Gastrocnemius medialis (tissue), 4 donors: ENCODE data around the gene CADM2. TPM values are rescaled to one million over a fixed set of nuclear protein-coding genes. Genes with fewer than 3 reads are reported as not detected.
"Not testable (repeated sequence)": the region's sequence is repeated elsewhere in the genome, so short reads cannot be mapped to it uniquely, and the experiment has no call there.

Experiments used
- ATAC-seq, 2 donors: fragments of 150-250 bp; one replicate each; pipeline ENCODE4 v1.9.1; 2016
- DNase-seq, 2 donors: peaks; one replicate each; pipeline ENCODE4 v3.0.0-alpha.2; 2019
- H3K27ac ChIP-seq, 4 donors: fragments of 200-600 bp; sonication (generic); 1 replicate in 1 of 4; 2 replicates in 3 of 4; pipeline ENCODE4 v1.5.1; 2016 to 2018; ENCODE audit warnings: mild to moderate bottlenecking in 2 of 4, moderate library complexity in 1 of 4
- H3K27me3 ChIP-seq, 3 donors: fragments of 200-600 bp; sonication (generic) in 2 of 3; 1 replicate in 1 of 3; 2 replicates in 2 of 3; pipeline versions ENCODE4 v1.5.1 to v1.6.0; 2016 to 2019; ENCODE audit warnings: mild to moderate bottlenecking in 1 of 3, moderate library complexity in 1 of 3
- H3K36me3 ChIP-seq, 2 donors: fragments of 200-600 bp; sonication (generic) in 1 of 2; one replicate each; pipeline ENCODE4 v1.5.1; 2017 to 2018
- H3K4me1 ChIP-seq, 2 donors: fragments of 200-600 bp; sonication (generic) in 1 of 2; one replicate each; pipeline ENCODE4 v1.5.1; 2016 to 2017; ENCODE audit warnings: mild to moderate bottlenecking in 2 of 2
- H3K4me3 ChIP-seq, 4 donors: fragments of 200-600 bp; sonication (generic) in 3 of 4; 1 replicate in 1 of 4; 2 replicates in 3 of 4; pipeline ENCODE4 v1.5.1; 2016 to 2019; ENCODE audit warnings: mild to moderate bottlenecking in 2 of 4
- H3K9me3 ChIP-seq, 3 donors: fragments of 200-600 bp; sonication (generic) in 2 of 3; 1 replicate in 1 of 3; 2 replicates in 2 of 3; pipeline ENCODE4 v1.5.1; 2016 to 2019
- CTCF ChIP-seq, 5 experiments: fragments of 450-650 bp in 3 of 5; fragments of 200-600 bp in 2 of 5; sonication (generic) in 2 of 5; IDR thresholded peaks in 4 of 5; conservative IDR thresholded peaks in 1 of 5; 1 replicate in 4 of 5; 2 replicates in 1 of 5; pipeline ENCODE4 v1.5.1; 2016 to 2019; ENCODE audit warnings: antibody characterized with exemption in 5 of 5, mild to moderate bottlenecking in 3 of 5, moderate library complexity in 3 of 5
- POLR2A ChIP-seq, 2 donors: fragments of 450-650 bp; IDR thresholded peaks; one replicate each; pipeline ENCODE4 v1.6.1; 2017; ENCODE audit warnings: antibody characterized with exemption in 2 of 2, mild to moderate bottlenecking in 2 of 2, moderate library complexity in 2 of 2
- in situ Hi-C, 4 donors: fragments of 200-750 bp; cut with MboI; loops; one replicate each; pipeline versions ENCODE4 v1.15.0 to v1.8.0; 2017; ENCODE audit warnings: low sequenced_read_pairs in 4 of 4
- intact Hi-C: fragments of 100-400 bp; cut with DNase I; formaldehyde crosslinking; loops from one replicate; pipeline ENCODE4 v1.15.1; 2023; ENCODE audit warnings: low total_unique reads
- total RNA-seq, 4 donors: library from RNA; depleted of rRNA; stranded (reverse); fragments of >200 nt; gene quantifications; one replicate each; pipeline versions ENCODE4 v1.1.0 to v1.2.3, GENCODE V29; 2016

Gene CADM2
- total RNA-seq, 4 donors from 2014 or later: 2.7 to 9.0 (median 6.0) TPM

GRCh38 chr3:85678713-85679112 lies 719.9 kb downstream of the CADM2 start:
- in situ Hi-C loops (no loop called here), intact Hi-C loops (no loop called here)

GRCh38 chr3:85681906-85682305 lies 723.1 kb downstream of the CADM2 start:
- Histone ChIP-seq H3K4me1 (peaks cover 5 to 8% of the 10 kb centered on the region in 2 donors), H3K36me3 (no peaks in the 10 kb centered on the region), H3K27me3 (no peaks in the 10 kb centered on the region), H3K27ac (no peak overlapping the region), H3K4me3 (no peak overlapping the region), H3K9me3 (no peaks in the 10 kb centered on the region)
- TF ChIP-seq CTCF (IDR thresholded peaks at IDR 0.05 in 4 of 5, conservative IDR thresholded peaks at IDR 0.05 in 1 of 5): no peak
- ATAC-seq (no peak), DNase-seq (no peak)
- intact Hi-C loops: no loop called here
- in situ Hi-C loops: no loop called here

More at GRCh38 chr3:85678713-85679112, 719.9 kb downstream of the CADM2 start:
- peaks cover 5 to 8% of the 10 kb centered on the region in 2 donors for H3K4me1 ChIP-seq
- H3K4me3 ChIP-seq: no peak overlapping the region
- H3K9me3 ChIP-seq: no peaks in the 10 kb centered on the region
- no peak overlapping the region for H3K27ac ChIP-seq
- TF ChIP-seq POLR2A (IDR thresholded peaks at IDR 0.05) (no peak), CTCF (IDR thresholded peaks at IDR 0.05 in 4 of 5, conservative IDR thresholded peaks at IDR 0.05 in 1 of 5) (no peak)
- no peaks in the 10 kb centered on the region for H3K36me3 ChIP-seq
- DNase-seq: no peak
- ATAC-seq: no peak
- no peaks in the 10 kb centered on the region for H3K27me3 ChIP-seq

- in situ Hi-C loops: no loop called here
- Histone ChIP-seq H3K9me3 (no peaks in the 10 kb centered on the region), H3K4me3 (no peak overlapping the region), H3K36me3 (no peaks in the 10 kb centered on the region), H3K4me1 (no peaks in the 10 kb centered on the region), H3K27me3 (no peaks in the 10 kb centered on the region), H3K27ac (no peak overlapping the region)
- intact Hi-C loops: no loop called here
- no peak for TF ChIP-seq POLR2A (IDR thresholded peaks at IDR 0.05)
- TF ChIP-seq CTCF (IDR thresholded peaks at IDR 0.05 in 4 of 5, conservative IDR thresholded peaks at IDR 0.05 in 1 of 5): no peak
- ATAC-seq: no peak
- no peak for DNase-seq
These were observed 732.4 kb downstream of the CADM2 start for GRCh38 chr3:85691196-85691595.

GRCh38 chr3:85697156-85697555 lies 738.4 kb downstream of the CADM2 start:
- DNase-seq: no peak
- in situ Hi-C loops: no loop called here
- TF ChIP-seq POLR2A (IDR thresholded peaks at IDR 0.05) (no peak), CTCF (IDR thresholded peaks at IDR 0.05 in 4 of 5, conservative IDR thresholded peaks at IDR 0.05 in 1 of 5) (no peak)

GRCh38 chr3:85706130-85706529 lies 747.3 kb downstream of the CADM2 start:
- Histone ChIP-seq H3K27ac (no peak overlapping the region), H3K4me1 (no peaks in the 10 kb centered on the region), H3K9me3 (no peaks in the 10 kb centered on the region), H3K27me3 (no peaks in the 10 kb centered on the region), H3K36me3 (no peaks in the 10 kb centered on the region), H3K4me3 (no peak overlapping the region)
- TF ChIP-seq POLR2A (IDR thresholded peaks at IDR 0.05) (no peak), CTCF (IDR thresholded peaks at IDR 0.05 in 4 of 5, conservative IDR thresholded peaks at IDR 0.05 in 1 of 5) (no peak)
- ATAC-seq (no peak), DNase-seq (no peak)
- in situ Hi-C loops: no loop called here
- intact Hi-C loops: no loop called here

More at GRCh38 chr3:85697156-85697555, 738.4 kb downstream of the CADM2 start:
- Histone ChIP-seq H3K27ac (no peak overlapping the region), H3K27me3 (no peaks in the 10 kb centered on the region), H3K36me3 (no peaks in the 10 kb centered on the region), H3K9me3 (no peaks in the 10 kb centered on the region), H3K4me3 (no peak overlapping the region), H3K4me1 (no peaks in the 10 kb centered on the region)
- ATAC-seq: no peak
- intact Hi-C loops: no loop called here

GRCh38 chr3:85708325-85708724 lies 749.5 kb downstream of the CADM2 start:
- H3K4me3 ChIP-seq, intact Hi-C loops, H3K9me3 ChIP-seq, in situ Hi-C loops, H3K4me1 ChIP-seq, H3K27me3 ChIP-seq, ATAC-seq, DNase-seq, H3K27ac ChIP-seq, H3K36me3 ChIP-seq: not testable (repeated sequence)
